HG03558 (cell line): Measurements from ENCODE around the gene SERPINE2.

Source experiments
- ATAC-seq: cut with Tn5 transposase; IDR thresholded peaks from one replicate; pipeline ENCODE4 v1.9.1; 2021; ENCODE audit warnings: moderate number of reproducible peaks; ENCODE audit not compliant: unreplicated experiment; ENCODE audit errors: extremely low read depth

The SERPINE2 gene

GRCh38 chr2:224039080-224039769 lies at the start of gene SERPINE2:
TSS of gene SERPINE2 (minus strand) at chr2:224039286. CDS start at chr2:224001900, 37,386 bp downstream.
- ATAC-seq: no peak

- no peak for ATAC-seq
Measured at GRCh38 chr2:224086226-224086914, 47.3 kb upstream of the SERPINE2 start.

GRCh38 chr2:224085811-224086210 lies 46.7 kb upstream of the SERPINE2 start:
- ATAC-seq: no peak

GRCh38 chr2:224085246-224085645 lies 46.2 kb upstream of the SERPINE2 start:
- no peak for ATAC-seq

GRCh38 chr2:224084266-224084892 lies 45.3 kb upstream of the SERPINE2 start:
- ATAC-seq: no peak

- no peak for ATAC-seq
Measured at GRCh38 chr2:224083638-224084037, 44.6 kb upstream of the SERPINE2 start.

- no peak for ATAC-seq
Measured at GRCh38 chr2:224078656-224079055, 39.6 kb upstream of the SERPINE2 start.

GRCh38 chr2:224077773-224078507 lies 38.9 kb upstream of the SERPINE2 start:
- ATAC-seq: no peak

GRCh38 chr2:224075588-224075987 lies 36.5 kb upstream of the SERPINE2 start:
- no peak for ATAC-seq

GRCh38 chr2:224073676-224074075 lies 34.6 kb upstream of the SERPINE2 start:
- no peak for ATAC-seq

GRCh38 chr2:224072541-224073188 lies 33.6 kb upstream of the SERPINE2 start:
- no peak for ATAC-seq

GRCh38 chr2:224069172-224069571 lies 30.1 kb upstream of the SERPINE2 start:
- no peak for ATAC-seq

GRCh38 chr2:224063298-224063648 lies 24.2 kb upstream of the SERPINE2 start:
- ATAC-seq: no peak

GRCh38 chr2:224062481-224063297 lies 23.6 kb upstream of the SERPINE2 start:
- no peak for ATAC-seq

GRCh38 chr2:224060783-224061482 lies 21.8 kb upstream of the SERPINE2 start:
- ATAC-seq: no peak

- no peak for ATAC-seq
Measured at GRCh38 chr2:224059178-224059577, 20.1 kb upstream of the SERPINE2 start.

- ATAC-seq: no peak
Measured at GRCh38 chr2:224058048-224058775, 19.1 kb upstream of the SERPINE2 start.

GRCh38 chr2:224056889-224057288 lies 17.8 kb upstream of the SERPINE2 start:
- ATAC-seq: no peak
